Limb (tissue), 2 donors: ENCODE results near the gene SENP7.
"Not testable (repeated sequence)": the region's sequence is repeated elsewhere in the genome, so short reads cannot be mapped to it uniquely, and the experiment has no call there.

ENCODE experiments used
- DNase-seq, 2 donors: peaks; one replicate each; pipeline ENCODE4 v3.0.0-alpha.2; 2016; ENCODE audit errors: extremely low spot score in 2 of 2

The SENP7 gene, protein sequence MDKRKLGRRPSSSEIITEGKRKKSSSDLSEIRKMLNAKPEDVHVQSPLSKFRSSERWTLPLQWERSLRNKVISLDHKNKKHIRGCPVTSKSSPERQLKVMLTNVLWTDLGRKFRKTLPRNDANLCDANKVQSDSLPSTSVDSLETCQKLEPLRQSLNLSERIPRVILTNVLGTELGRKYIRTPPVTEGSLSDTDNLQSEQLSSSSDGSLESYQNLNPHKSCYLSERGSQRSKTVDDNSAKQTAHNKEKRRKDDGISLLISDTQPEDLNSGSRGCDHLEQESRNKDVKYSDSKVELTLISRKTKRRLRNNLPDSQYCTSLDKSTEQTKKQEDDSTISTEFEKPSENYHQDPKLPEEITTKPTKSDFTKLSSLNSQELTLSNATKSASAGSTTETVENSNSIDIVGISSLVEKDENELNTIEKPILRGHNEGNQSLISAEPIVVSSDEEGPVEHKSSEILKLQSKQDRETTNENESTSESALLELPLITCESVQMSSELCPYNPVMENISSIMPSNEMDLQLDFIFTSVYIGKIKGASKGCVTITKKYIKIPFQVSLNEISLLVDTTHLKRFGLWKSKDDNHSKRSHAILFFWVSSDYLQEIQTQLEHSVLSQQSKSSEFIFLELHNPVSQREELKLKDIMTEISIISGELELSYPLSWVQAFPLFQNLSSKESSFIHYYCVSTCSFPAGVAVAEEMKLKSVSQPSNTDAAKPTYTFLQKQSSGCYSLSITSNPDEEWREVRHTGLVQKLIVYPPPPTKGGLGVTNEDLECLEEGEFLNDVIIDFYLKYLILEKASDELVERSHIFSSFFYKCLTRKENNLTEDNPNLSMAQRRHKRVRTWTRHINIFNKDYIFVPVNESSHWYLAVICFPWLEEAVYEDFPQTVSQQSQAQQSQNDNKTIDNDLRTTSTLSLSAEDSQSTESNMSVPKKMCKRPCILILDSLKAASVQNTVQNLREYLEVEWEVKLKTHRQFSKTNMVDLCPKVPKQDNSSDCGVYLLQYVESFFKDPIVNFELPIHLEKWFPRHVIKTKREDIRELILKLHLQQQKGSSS

DNA sequence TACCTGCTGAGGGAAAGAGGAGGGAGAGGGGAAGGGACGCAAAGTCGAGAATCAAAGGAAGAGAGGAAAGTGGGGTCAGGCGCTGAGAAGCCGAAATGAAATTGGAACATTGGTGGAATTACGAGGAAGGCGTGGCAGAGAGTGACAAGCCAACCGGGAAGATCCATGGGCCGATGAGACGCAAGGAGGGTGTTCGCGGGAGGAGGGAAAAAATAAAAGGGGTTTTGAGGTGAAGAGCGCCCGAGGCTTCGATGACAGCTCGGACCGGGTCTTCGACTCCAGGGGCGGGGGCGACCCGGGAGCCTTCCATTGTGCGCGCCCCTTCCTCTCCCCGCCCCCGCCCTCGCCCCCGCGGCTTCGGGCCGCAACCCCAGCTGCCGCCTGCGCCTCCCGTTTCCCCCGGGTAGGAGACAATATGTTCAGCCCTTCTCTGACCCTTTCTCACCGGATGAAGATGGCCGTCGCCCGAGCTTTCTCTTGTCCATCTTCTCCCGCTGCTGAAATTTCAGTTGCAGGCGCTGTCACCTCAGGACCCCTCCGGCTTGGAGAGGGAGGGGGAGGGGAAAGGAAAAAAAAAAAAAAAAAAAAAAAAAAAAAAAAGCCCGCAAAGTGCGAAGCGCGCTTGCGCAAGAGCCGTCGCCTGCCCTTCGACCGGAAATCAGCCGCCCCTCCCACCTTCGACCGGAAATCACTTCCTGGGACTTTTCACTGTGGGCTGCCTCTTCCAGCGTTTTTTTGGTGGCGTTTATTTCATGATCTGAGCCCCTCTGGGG lies at the start of gene SENP7:
TSS of gene SENP7 (minus strand) at position 567 of the 773 bp plus-strand sequence. CDS start at position 485, 82 bp downstream.
- DNase-seq = peak; percentile 89 to 91

DNA sequence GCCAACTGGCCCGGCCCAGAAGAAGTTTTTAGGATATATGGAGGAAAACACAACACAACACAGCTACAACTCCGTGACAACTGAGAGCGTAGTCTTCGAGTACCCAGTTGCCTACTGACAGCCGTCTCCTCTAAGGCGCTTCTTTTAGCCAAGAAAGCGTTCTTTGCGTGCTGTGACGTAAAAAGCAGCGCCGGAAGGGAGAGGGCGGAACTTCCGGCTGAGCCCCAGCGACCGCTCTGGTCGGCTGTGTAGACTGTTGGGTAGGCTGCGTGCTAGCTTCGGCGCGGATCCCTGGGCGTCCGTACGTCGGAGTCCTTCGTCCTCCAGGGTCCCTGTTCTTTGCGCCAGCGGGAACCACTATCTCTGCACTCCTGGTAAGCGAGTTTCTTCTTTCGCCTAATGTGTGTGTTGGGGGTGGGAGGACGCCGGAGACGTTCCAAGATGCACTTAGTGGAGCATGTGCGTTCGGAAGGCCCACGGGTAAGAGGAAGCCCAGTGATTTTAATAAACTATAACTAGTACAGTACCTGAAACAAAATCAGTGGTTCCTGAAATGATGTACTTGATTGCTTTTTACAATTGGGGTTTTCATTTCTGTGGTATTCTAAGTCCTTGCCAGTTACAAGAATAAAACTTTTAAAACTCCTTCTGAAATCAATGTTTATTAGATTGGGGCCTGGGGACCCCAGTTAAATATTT lies 48.8 kb upstream of the SENP7 start, which contains the start of gene TRMT10C:
TSS of gene TRMT10C (plus strand) at position 239 of the 699 bp plus-strand sequence. CDS start 2,914 bp downstream, outside the sequence.
- DNase-seq = peak; percentile 93

DNA sequence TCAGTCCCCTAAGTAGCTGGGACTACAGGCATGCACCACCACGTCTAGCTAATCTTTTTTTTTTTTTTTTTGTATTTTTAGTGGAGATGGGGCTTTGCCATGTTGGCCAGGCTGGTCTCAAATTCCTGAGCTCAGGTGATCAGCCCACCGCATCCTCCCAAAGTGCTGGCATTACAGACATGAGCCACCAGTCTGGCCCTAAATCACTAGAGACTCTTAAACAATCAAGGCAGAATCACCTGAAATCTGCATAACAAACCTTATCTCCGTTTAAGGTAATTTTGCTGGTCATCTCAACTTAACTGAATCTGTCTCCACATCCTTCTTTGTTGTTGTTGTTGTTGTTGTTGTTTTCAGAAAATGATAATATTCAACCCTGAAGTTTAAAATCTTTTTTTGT lies 43.1 kb upstream of the SENP7 start:
- DNase-seq = no peak

- DNase-seq = not testable (repeated sequence)
Observed at GRCh38 chr3:101553381-101553780, 40.4 kb upstream of the SENP7 start.

DNA sequence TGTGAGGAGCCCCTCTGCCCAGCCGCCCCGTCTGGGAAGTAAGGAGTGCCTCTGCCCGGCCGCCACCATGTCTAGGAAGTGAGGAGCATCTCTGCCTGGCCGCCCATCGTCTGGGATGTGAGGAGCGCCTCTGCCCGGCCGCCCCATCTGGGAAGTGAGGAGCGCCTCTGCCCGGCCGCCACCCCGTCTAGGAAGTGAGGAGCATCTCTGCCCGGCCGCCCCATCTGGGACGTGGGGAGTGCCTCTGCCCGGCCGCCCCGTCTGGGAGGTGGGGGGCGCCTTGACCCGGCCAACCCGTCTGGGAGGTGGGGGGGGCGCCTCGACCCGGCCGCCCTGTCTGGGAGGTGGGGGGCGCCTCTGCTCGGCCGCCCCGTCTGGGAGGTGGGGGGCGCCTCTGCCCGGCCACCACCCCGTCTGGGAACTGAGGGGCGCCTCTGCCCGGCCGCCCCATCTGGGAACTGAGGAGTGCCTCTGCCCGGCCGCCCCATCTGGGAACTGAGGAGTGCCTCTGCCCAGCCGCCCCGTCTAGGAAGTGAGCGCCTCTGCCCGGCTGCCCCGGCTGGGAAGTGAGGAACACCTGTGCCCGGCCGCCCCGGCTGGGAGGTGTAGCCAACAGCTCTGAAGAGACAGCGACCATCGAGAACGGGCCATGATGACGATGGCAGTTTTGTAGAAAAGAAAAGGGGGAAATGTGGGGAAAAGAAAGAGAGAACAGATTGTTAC lies 38.5 kb upstream of the SENP7 start:
- not testable (repeated sequence) for DNase-seq

GRCh38 chr3:101549473-101549872 lies 36.5 kb upstream of the SENP7 start:
- no peak for DNase-seq

DNA sequence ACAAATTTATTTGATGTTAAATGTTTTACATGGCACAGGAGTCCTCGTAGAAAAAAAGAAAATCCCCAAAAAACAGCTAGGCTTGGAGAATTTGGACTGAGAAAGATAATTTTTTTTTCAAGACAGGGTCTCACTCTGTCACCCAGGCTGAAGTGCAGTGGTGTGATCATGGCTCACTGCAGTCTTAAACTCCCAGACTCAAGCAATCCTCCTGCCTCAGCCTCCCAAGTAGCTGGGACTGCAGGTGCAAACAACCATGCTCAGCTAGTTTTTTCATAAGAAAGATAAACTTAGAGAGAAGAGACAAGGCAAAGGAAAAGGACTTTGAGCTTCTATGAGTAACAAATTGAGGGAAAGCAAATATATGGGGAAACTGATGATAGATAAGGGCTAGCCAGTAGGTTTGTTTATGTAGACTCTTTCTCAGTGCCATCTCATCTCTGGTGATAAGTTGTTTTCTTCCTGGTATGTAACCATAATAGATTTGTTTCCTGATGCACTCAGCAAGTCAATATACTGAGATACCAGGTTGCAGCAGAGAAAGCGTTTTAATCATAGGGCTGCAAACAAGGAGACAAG lies 35.6 kb upstream of the SENP7 start:
- no peak for DNase-seq

GRCh38 chr3:101544161-101544850 lies 31.3 kb upstream of the SENP7 start:
- DNase-seq = no peak

GRCh38 chr3:101542957-101543356 lies 29.9 kb upstream of the SENP7 start:
- no peak for DNase-seq

- not testable (repeated sequence) for DNase-seq
Observed at GRCh38 chr3:101536955-101537354, 23.9 kb upstream of the SENP7 start.

DNA sequence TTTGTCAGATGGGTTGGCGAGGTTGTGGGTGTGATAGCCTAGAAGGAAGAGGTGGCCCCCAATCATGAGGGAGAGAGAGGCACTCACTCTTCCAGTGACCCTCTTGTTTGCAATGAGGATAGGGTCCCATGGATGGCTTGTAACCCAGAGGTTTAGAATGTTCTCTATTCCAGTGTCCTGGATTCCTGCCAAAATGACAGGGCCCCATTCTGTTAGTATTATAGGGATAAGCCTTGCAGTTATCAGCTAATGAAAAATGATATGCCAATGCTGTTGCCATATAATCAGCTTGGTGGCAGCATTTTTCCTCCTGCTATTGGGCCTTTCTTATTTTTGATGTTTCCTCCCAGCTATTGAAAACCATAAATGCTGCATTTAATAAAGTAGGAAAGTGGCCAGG lies 23.3 kb upstream of the SENP7 start:
- DNase-seq = no peak

DNA sequence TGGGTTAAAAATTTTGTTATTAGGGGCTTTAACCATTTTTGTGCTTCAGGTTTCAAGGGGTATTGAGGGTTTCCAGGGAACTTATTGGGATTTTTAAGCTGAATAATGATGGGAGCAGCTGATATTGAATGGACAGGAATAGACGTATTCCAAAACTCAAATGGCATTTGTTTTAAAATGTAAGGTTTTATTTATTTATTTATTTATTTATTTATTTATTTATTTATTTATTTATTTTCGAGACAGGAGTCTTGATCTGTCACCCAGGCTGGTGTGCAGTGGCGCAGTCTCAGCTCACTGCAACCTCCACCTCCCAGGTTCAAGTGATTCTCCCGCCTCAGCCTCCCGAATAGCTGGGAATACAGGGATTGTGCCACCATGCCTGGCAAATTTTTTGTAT lies 22.2 kb upstream of the SENP7 start:
- no peak for DNase-seq

- DNase-seq = no peak
Observed at GRCh38 chr3:101533603-101533968, 20.6 kb upstream of the SENP7 start.

- peak in 1 of 2 donors; percentile 15 for DNase-seq
Observed at GRCh38 chr3:101532783-101533602, 20.0 kb upstream of the SENP7 start.

DNA sequence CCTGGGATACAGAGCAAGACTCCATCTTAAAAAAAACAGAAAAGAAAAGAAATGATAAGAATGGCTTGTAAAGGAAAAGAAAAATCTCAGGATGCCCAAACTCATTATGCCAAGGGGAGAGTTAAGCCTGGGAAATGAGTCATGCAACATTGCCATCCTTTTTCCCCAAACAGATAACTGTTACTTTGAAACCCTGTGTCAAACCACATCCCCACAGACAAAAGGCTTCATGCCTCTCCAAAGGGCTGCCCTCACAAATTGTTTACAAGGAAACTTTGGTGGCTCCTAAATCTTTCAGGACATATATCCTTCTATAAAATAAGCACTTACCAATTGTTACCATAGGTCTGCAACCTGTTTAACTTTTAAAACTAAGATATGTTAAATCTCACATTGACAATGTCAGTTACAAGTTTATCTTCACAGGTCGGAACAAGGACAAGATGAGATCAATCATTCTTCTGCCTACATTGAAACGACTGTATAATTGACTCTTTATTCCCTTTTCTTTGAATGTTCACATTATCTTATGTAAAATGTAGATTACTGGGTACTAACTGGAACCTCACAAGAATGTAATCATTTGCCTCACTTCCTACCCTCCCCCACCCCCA lies 18.6 kb upstream of the SENP7 start:
- DNase-seq = no peak

DNA sequence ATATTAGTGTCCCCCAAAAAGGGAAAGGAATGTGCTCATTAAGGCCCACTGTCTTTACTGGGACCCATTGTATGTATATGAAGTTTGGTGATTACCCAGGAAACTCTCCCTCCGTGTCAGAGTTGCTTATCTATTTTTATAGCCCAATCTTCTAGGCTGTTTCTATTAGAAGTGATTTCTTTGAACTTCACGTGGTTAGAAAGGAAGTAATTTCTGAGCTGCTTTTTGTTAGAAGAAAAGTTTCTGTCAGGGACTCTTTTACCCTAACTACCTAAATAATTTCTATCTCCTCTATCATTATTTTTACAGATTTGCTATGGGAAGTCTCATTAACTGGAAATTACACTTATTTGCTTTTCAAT lies 17.7 kb upstream of the SENP7 start:
- no peak for DNase-seq

- DNase-seq = no peak
Observed at GRCh38 chr3:101529816-101530685, 17.0 kb upstream of the SENP7 start.
